Transverse colon (tissue), 4 donors: Measurements from ENCODE around the gene EIF1AD.

Source experiments
- CTCF ChIP-seq, 5 experiments: fragments of 200-600 bp in 3 of 5; fragments of 450-650 bp in 2 of 5; sonication (generic) in 3 of 5; IDR thresholded peaks; 1 replicate in 2 of 5; 2 replicates in 3 of 5; pipeline ENCODE4 v1.5.1; 2016 to 2017; ENCODE audit warnings: antibody characterized with exemption in 5 of 5, inconsistent platforms in 3 of 5, mild to moderate bottlenecking in 2 of 5, moderate library complexity in 1 of 5
- POLR2AphosphoS5 ChIP-seq, 3 donors: sonication (generic); formaldehyde crosslinking; IDR thresholded peaks; one replicate each; pipeline ENCODE4 v1.6.1; 2016; ENCODE audit warnings: antibody characterized with exemption in 3 of 3

GRCh38 chr11:66008095-66008467 is 6.1 kb upstream of the EIF1AD start:
- no peak for TF ChIP-seq CTCF (IDR thresholded peaks at IDR 0.05)
- no peak for TF ChIP-seq POLR2AphosphoS5 (IDR thresholded peaks at IDR 0.05)
